Aorta (tissue), 5 donors: ENCODE results near the gene SBF2. TPM values are rescaled to one million over a fixed set of nuclear protein-coding genes. Genes with fewer than 3 reads are reported as not detected.

Experiments
- ATAC-seq: fragments of 200-7000 bp; cut with Tn5 transposase; one replicate; pipeline ENCODE4 v1.9.1; 2022; ENCODE audit warnings: moderate library complexity; ENCODE audit not compliant: low FRiP score
- DNase-seq, 2 donors: peaks; one replicate each; pipeline ENCODE4 v3.0.0-alpha.2; 2020
- H3K27ac ChIP-seq, 2 donors: one replicate each; pipeline ENCODE4 v1.5.1; 2013; ENCODE audit warnings: low read length in 2 of 2, mild to moderate bottlenecking in 2 of 2, moderate library complexity in 2 of 2, control low read depth in 1 of 2, inconsistent platforms in 1 of 2, low read depth in 1 of 2
- H3K27me3 ChIP-seq, 2 donors: one replicate each; pipeline ENCODE4 v1.6.1; 2013; ENCODE audit warnings: control low read depth in 1 of 2, low read length in 1 of 2, mild to moderate bottlenecking in 1 of 2, moderate library complexity in 1 of 2; ENCODE audit not compliant: insufficient read depth in 2 of 2, control insufficient read depth in 1 of 2
- H3K36me3 ChIP-seq, 2 donors: one replicate each; pipeline ENCODE4 v1.6.1; 2013; ENCODE audit warnings: control low read depth in 1 of 2, low read length in 1 of 2, mild to moderate bottlenecking in 1 of 2; ENCODE audit not compliant: insufficient read depth in 2 of 2, control insufficient read depth in 1 of 2
- H3K4me1 ChIP-seq, 2 donors: one replicate each; pipeline ENCODE4 v1.6.1; 2013; ENCODE audit warnings: low read length in 2 of 2, control low read depth in 1 of 2, mild to moderate bottlenecking in 1 of 2, moderate library complexity in 1 of 2; ENCODE audit not compliant: insufficient read depth in 2 of 2, control insufficient read depth in 1 of 2
- H3K4me3 ChIP-seq, 2 donors: one replicate each; pipeline ENCODE4 v1.5.1; 2013; ENCODE audit warnings: low read length in 2 of 2, control low read depth in 1 of 2, mild to moderate bottlenecking in 1 of 2
- H3K9me3 ChIP-seq: one replicate; pipeline ENCODE4 v1.6.1; 2013; ENCODE audit warnings: mild to moderate bottlenecking, low read length; ENCODE audit not compliant: control insufficient read depth
- WGBS, 2 donors: extraction: QIAGEN DNeasy Blood & Tissue Kit; methylation state at CpG; one replicate each; pipeline ENCODE4 v1.1.7; 2013; 5-methylcytosine and 5-hydroxymethylcytosine counted together
- intact Hi-C, 2 donors: fragments of 100-400 bp; cut with DNase I; formaldehyde crosslinking; loops; one replicate each; pipeline versions ENCODE4 v1.14.2 to v1.15.0; 2022
- polyA plus RNA-seq, 2 donors: library from polyadenylated mRNA; stranded (reverse); fragments of 200-250 nt; gene quantifications; one replicate each; pipeline ENCODE4 v1.2.3, GENCODE V29; 2013
- total RNA-seq, 2 donors: library from RNA; stranded (reverse); fragmentation: NEBNext Ultra II Directional; extraction: Animal tissue kit (Norgen Biotek cat#: 25700); gene quantifications; one replicate each; pipeline ENCODE4 v1.2.1, GENCODE V29; 2021
- donor health status: healthy with polysubstance abuse.
- donor health status: Bipolar disorder and iron deficiency.
- donor health status: DM: no; HTN: no; CAD: no.
- donor health status: DM: no; HTN: no; CAD: no.
- donor health status: DM: yes; HTN: yes; CAD: no.

Gene SBF2
- total and polyA plus RNA-seq, 4 donors = 6.4 to 82.0 (median 47.6) TPM

- Histone ChIP-seq H3K27ac (no peak overlapping the region), H3K36me3 (no peaks in the 10 kb centered on the region), H3K4me3 (no peak overlapping the region), H3K9me3 (no peaks in the 10 kb centered on the region), H3K4me1 (peaks cover 0 to 2% of the 10 kb centered on the region in 2 donors), H3K27me3 (no peaks in the 10 kb centered on the region)
- ATAC-seq = no peak
- 71 to 76% methylated on average over 6 of the region's 6 CpGs for WGBS, 2 donors
- DNase-seq = no peak
- intact Hi-C loops = no loop called here
Measured at GRCh38 chr11:9982127-9982795, 311.8 kb downstream of the SBF2 start.

- 91 to 96% methylated on average over 1 of the region's 1 CpG for WGBS, 2 donors
- ATAC-seq = no peak
- no peaks in the 10 kb centered on the region for H3K36me3 ChIP-seq
- H3K9me3 ChIP-seq = no peaks in the 10 kb centered on the region
- H3K4me1 ChIP-seq = peaks cover 0 to 2% of the 10 kb centered on the region in 2 donors
- intact Hi-C loops = no loop called here
- H3K27ac ChIP-seq = no peak overlapping the region
- no peaks in the 10 kb centered on the region for H3K27me3 ChIP-seq
- no peak overlapping the region for H3K4me3 ChIP-seq
- DNase-seq = no peak
Measured at GRCh38 chr11:9980931-9981330, 313.1 kb downstream of the SBF2 start.

- DNase-seq (no peak), ATAC-seq (no peak)
- no peak overlapping the region for H3K4me3 ChIP-seq
- no peaks in the 10 kb centered on the region for H3K9me3 ChIP-seq
- no peak overlapping the region for H3K27ac ChIP-seq
- peaks cover 0 to 2% of the 10 kb centered on the region in 2 donors for H3K4me1 ChIP-seq
- 72 to 89% methylated on average over 1 of the region's 1 CpG for WGBS, 2 donors
- intact Hi-C loops = no loop called here
- no peaks in the 10 kb centered on the region for H3K36me3 ChIP-seq
- H3K27me3 ChIP-seq = no peaks in the 10 kb centered on the region
Measured at GRCh38 chr11:9977554-9977953, 316.5 kb downstream of the SBF2 start.

GRCh38 chr11:9974375-9974774 lies 319.6 kb downstream of the SBF2 start:
- ATAC-seq (no peak), DNase-seq (no peak)
- Histone ChIP-seq H3K27ac (no peak overlapping the region), H3K27me3 (no peaks in the 10 kb centered on the region), H3K9me3 (no peaks in the 10 kb centered on the region), H3K4me3 (no peak overlapping the region), H3K36me3 (no peaks in the 10 kb centered on the region), H3K4me1 (peaks cover 0 to 2% of the 10 kb centered on the region in 2 donors)
- intact Hi-C loops = loop anchor here (5.0 kb wide), 3 partner anchors 217 to 362 kb away; partner anchors contain the start of gene ADM (in 1 of the 2)
- 94 to 95% methylated on average over 8 of the region's 8 CpGs for WGBS, 2 donors

- Histone ChIP-seq H3K27ac (no peak overlapping the region), H3K36me3 (no peaks in the 10 kb centered on the region), H3K9me3 (no peaks in the 10 kb centered on the region), H3K4me3 (no peak overlapping the region), H3K4me1 (peaks cover 0 to 2% of the 10 kb centered on the region in 2 donors), H3K27me3 (no peaks in the 10 kb centered on the region)
- intact Hi-C loops = loop anchor here (1.0 to 5.0 kb wide), 4 partner anchors 216 to 362 kb away; partner anchors contain the start of gene ADM (in 1 of the 2)
- ATAC-seq (no peak), DNase-seq (no peak)
- 85 to 86% methylated on average over 3 of the region's 3 CpGs for WGBS, 2 donors
Measured at GRCh38 chr11:9973921-9974320, 320.1 kb downstream of the SBF2 start.

- H3K4me3 ChIP-seq = no peak overlapping the region
- WGBS, 2 donors = 20 to 26% methylated on average over 7 of the region's 7 CpGs
- intact Hi-C loops = loop anchor here (1.0 to 5.0 kb wide), 4 partner anchors 215 to 361 kb away; partner anchors contain the start of gene ADM (in 1 of the 2)
- ATAC-seq (no peak), DNase-seq (no peak)
- H3K27me3 ChIP-seq = no peaks in the 10 kb centered on the region
- H3K36me3 ChIP-seq = no peaks in the 10 kb centered on the region
- no peaks in the 10 kb centered on the region for H3K9me3 ChIP-seq
- peaks cover 0 to 2% of the 10 kb centered on the region in 2 donors for H3K4me1 ChIP-seq
- H3K27ac ChIP-seq = no peak overlapping the region
Measured at GRCh38 chr11:9972989-9973388, 321.0 kb downstream of the SBF2 start.

GRCh38 chr11:9971894-9972293 lies 322.1 kb downstream of the SBF2 start:
- no peaks in the 10 kb centered on the region for H3K27me3 ChIP-seq
- H3K4me1 ChIP-seq = no peaks in the 10 kb centered on the region
- H3K4me3 ChIP-seq = no peak overlapping the region
- intact Hi-C loops = loop anchor here (5.0 kb wide), 3 partner anchors 215 to 360 kb away; partner anchors contain the start of gene ADM (in 1 of the 2)
- no peaks in the 10 kb centered on the region for H3K9me3 ChIP-seq
- no peak for ATAC-seq
- no peaks in the 10 kb centered on the region for H3K36me3 ChIP-seq
- 74 to 86% methylated on average over 3 of the region's 3 CpGs for WGBS, 2 donors
- H3K27ac ChIP-seq = no peak overlapping the region
- DNase-seq = no peak

- no peaks in the 10 kb centered on the region for H3K36me3 ChIP-seq
Measured at GRCh38 chr11:9969068-9969467, 325.0 kb downstream of the SBF2 start.

GRCh38 chr11:9962722-9963121 lies 331.3 kb downstream of the SBF2 start:
- ATAC-seq = no peak
- no peak for DNase-seq
- intact Hi-C loops = no loop called here
- Histone ChIP-seq H3K9me3 (no peaks in the 10 kb centered on the region), H3K27me3 (no peaks in the 10 kb centered on the region), H3K4me3 (no peak overlapping the region), H3K36me3 (peaks cover 0 to 7% of the 10 kb centered on the region in 2 donors), H3K27ac (no peak overlapping the region), H3K4me1 (no peaks in the 10 kb centered on the region)

More at GRCh38 chr11:9969068-9969467, 325.0 kb downstream of the SBF2 start:
- WGBS, 2 donors = 81 to 90% methylated on average over 2 of the region's 2 CpGs
- Histone ChIP-seq H3K27me3 (no peaks in the 10 kb centered on the region), H3K9me3 (no peaks in the 10 kb centered on the region), H3K4me1 (no peaks in the 10 kb centered on the region), H3K4me3 (no peak overlapping the region), H3K27ac (no peak overlapping the region)
- ATAC-seq (no peak), DNase-seq (no peak)
- intact Hi-C loops = no loop called here
